DND-41 (cell line): ENCODE measurements around the gene RBP7.

ENCODE experiments used
- ATAC-seq: fragments of 200-7000 bp; cut with Tn5 transposase; 3 replicates; pipeline ENCODE4 v1.9.1; 2021; ENCODE audit warnings: low read depth; ENCODE audit not compliant: insufficient read depth
- DNase-seq: peaks from one replicate; pipeline ENCODE4 v3.0.0-alpha.2; 2020
- H2AFZ ChIP-seq: 2 replicates; pipeline ENCODE4 v1.6.0; 2012; ENCODE audit warnings: low read depth, low read length
- H3K27ac ChIP-seq: 2 replicates; pipeline ENCODE4 v1.5.1; 2012; ENCODE audit warnings: low read length, inconsistent platforms
- H3K27me3 ChIP-seq: fragments of 200-600 bp; sonication (generic); 2 replicates; pipeline ENCODE4 v1.6.0; 2012; ENCODE audit warnings: low read length, mild to moderate bottlenecking, inconsistent platforms; ENCODE audit not compliant: insufficient read depth, poor library complexity
- H3K36me3 ChIP-seq: 2 replicates; pipeline ENCODE4 v1.5.1; 2012; ENCODE audit warnings: low read length, inconsistent platforms; ENCODE audit not compliant: insufficient read depth
- H3K4me1 ChIP-seq: 2 replicates; pipeline ENCODE4 v1.5.1; 2012; ENCODE audit warnings: mild to moderate bottlenecking, low read length; ENCODE audit not compliant: insufficient read depth
- H3K4me2 ChIP-seq: 2 replicates; pipeline ENCODE4 v1.6.0; 2012; ENCODE audit warnings: mild to moderate bottlenecking, moderate library complexity, low read length, inconsistent platforms; ENCODE audit not compliant: insufficient read depth
- H3K4me3 ChIP-seq, 2 experiments: fragments of 200-600 bp in 1 of 2; shearing (Covaris generic) in 1 of 2; 2 replicates each; pipeline ENCODE4 v1.5.1; 2012 to 2016; ENCODE audit warnings: inconsistent platforms in 2 of 2, low read length in 2 of 2, mild to moderate bottlenecking in 2 of 2, low read depth in 1 of 2, moderate library complexity in 1 of 2
- H3K79me2 ChIP-seq: 2 replicates; pipeline ENCODE4 v1.6.0; 2012; ENCODE audit warnings: low read length, inconsistent platforms; ENCODE audit not compliant: insufficient read depth
- H3K9ac ChIP-seq: 2 replicates; pipeline ENCODE4 v1.6.0; 2012; ENCODE audit warnings: low read depth, mild to moderate bottlenecking, inconsistent platforms, low read length, moderate library complexity
- H3K9me3 ChIP-seq: 2 replicates; pipeline ENCODE4 v1.5.1; 2012; ENCODE audit warnings: low read length, moderate library complexity, mild to moderate bottlenecking, inconsistent platforms; ENCODE audit not compliant: insufficient read depth, severe bottlenecking
- H4K20me1 ChIP-seq: 2 replicates; pipeline ENCODE4 v1.6.0; 2012; ENCODE audit warnings: low read length; ENCODE audit not compliant: insufficient read depth
- CTCF ChIP-seq: IDR thresholded peaks from 2 replicates; pipeline ENCODE4 v1.5.1; 2012; ENCODE audit warnings: borderline replicate concordance, low read length, moderate library complexity, mild to moderate bottlenecking; ENCODE audit not compliant: poor library complexity, severe bottlenecking; ENCODE audit errors: extremely low read depth
- EZH2 ChIP-seq: IDR thresholded peaks from 3 replicates; pipeline ENCODE4 v1.6.1; 2012; ENCODE audit warnings: borderline replicate concordance, low read depth, mild to moderate bottlenecking, moderate library complexity, low read length, inconsistent platforms; ENCODE audit not compliant: severe bottlenecking

Gene RBP7

GRCh38 chr1:10064416-10065343, 67.7 kb downstream of the RBP7 start:
- Histone ChIP-seq H3K27me3 (no peaks in the 10 kb centered on the region), H2AFZ (no peak overlapping the region), H3K79me2 (peaks cover 60% of the 10 kb centered on the region), H3K4me3 (no peak overlapping the region), H3K27ac (no peak overlapping the region), H3K4me1 (no peaks in the 10 kb centered on the region), H3K9me3 (no peaks in the 10 kb centered on the region), H3K36me3 (peaks cover 5% of the 10 kb centered on the region; the same call in 1 of the 2 replicates), H3K4me2 (no peak overlapping the region), H3K9ac (no peak overlapping the region), H4K20me1 (peaks cover 11% of the 10 kb centered on the region; the same call in 1 of the 2 replicates)
- DNase-seq (no peak), ATAC-seq (peak; percentile 68)
- TF ChIP-seq CTCF: no peak
- no peak for TF ChIP-seq EZH2

GRCh38 chr1:10065344-10065685, 68.3 kb downstream of the RBP7 start:
- Histone ChIP-seq H3K9ac (no peak overlapping the region), H2AFZ (no peak overlapping the region), H3K79me2 (peaks cover 54% of the 10 kb centered on the region), H3K9me3 (no peaks in the 10 kb centered on the region), H4K20me1 (peaks cover 11% of the 10 kb centered on the region; the same call in 1 of the 2 replicates), H3K4me3 (no peak overlapping the region), H3K27me3 (no peaks in the 10 kb centered on the region), H3K4me2 (no peak overlapping the region), H3K4me1 (no peaks in the 10 kb centered on the region), H3K27ac (no peak overlapping the region), H3K36me3 (no peaks in the 10 kb centered on the region; the same call in 1 of the 2 replicates)
- DNase-seq (no peak), ATAC-seq (no peak)
- no peak for TF ChIP-seq CTCF
- no peak for TF ChIP-seq EZH2
